Activated CD8-positive, alpha-beta memory T cell treated with anti-CD3 and anti-CD28 coated beads, Interleukin-2, amount 50 U/mL, for 1 hour (primary cell): ENCODE results near the gene TP73.
A peak's percentile ranks its signal among the peaks of the same experiment; 100 is the strongest.
"Not testable (repeated sequence)": the region's sequence is repeated elsewhere in the genome, so short reads cannot be mapped to it uniquely, and the experiment has no call there.

Source experiments
- DNase-seq: peaks from one replicate; pipeline ENCODE4 v3.0.0-alpha.2; 2020; ENCODE audit errors: extremely low read depth

Gene TP73

GRCh38 chr1:3618881-3619671, 33.2 kb upstream of the TP73 start:
- DNase-seq = peak; percentile 39

DNA sequence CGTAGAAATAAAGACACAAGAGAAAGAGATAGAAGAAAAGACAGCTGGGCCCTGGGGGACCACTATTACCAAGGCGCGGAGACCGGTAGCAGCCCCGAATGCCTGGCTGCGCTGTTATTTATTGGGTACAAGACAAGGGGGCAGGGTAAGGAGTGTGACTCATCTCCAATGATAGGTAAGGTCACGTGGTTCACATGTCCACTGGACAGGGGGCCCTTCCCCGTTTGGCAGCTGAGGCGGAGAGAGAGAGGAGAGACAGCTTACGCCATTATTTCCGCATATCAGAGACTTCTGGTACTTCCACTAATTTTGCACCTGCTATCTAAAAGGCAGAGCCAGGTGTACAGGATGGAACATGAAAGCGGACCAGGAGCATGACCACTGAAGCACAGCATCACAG, 31.6 kb upstream of the TP73 start:
- DNase-seq = no peak

DNA sequence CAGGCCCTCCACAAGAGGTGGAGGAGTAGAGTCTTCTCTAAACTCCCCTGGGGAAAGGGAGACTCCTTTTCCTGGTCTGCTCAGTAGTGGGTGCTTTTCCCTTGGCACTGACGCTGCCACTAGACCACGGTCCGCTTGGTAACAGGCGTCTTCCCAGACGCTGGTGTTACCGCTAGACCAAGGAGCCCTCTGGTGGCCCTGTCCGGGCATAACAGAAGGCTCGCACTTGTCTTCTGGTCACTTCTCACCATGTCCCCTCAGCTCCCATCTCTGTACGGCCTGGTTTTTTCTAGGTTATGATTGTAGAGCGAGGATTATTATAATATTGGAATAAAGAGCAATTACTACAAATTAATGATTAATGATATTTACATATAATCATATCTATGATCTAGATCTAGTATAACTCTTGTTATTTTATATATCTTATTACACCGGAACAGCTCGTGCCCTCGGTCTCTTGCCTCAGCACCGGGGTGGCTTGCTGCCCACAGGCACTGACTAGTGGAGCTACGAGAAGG, 31.1 kb upstream of the TP73 start:
- DNase-seq = not testable (repeated sequence)

DNA sequence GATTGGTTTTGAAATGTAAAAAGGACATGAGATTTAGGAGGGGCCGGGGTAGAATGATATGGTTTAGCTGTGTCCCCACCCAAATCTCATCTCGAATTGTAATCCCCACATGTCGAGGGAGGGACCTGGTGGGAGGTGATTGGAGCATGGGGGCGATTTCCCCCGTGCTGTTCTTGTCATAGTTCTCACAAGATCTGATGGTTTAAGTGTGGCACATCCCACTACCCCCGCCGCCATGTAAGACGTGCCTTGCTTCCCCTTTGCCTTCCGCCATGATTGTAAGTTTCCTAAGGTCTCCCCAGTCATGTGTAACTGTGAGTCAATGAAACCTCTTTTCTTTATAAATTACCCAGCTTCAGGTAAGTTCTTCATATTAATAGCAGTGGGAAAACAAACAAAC, 30.2 kb upstream of the TP73 start:
- DNase-seq = not testable (repeated sequence)

- DNase-seq = no peak
These were observed 28.7 kb upstream of the TP73 start for GRCh38 chr1:3623441-3624199.

GRCh38 chr1:3624200-3625136, 27.8 kb upstream of the TP73 start, which contains the start of gene TPRG1L:
Gene TPRG1L, plus strand, starts transcription at chr1:3625015. Its CDS starts 58 bp downstream, at chr1:3625073.
- DNase-seq = peak; percentile 93

- DNase-seq = no peak
These were observed 27.0 kb upstream of the TP73 start for GRCh38 chr1:3625151-3625907.

DNA sequence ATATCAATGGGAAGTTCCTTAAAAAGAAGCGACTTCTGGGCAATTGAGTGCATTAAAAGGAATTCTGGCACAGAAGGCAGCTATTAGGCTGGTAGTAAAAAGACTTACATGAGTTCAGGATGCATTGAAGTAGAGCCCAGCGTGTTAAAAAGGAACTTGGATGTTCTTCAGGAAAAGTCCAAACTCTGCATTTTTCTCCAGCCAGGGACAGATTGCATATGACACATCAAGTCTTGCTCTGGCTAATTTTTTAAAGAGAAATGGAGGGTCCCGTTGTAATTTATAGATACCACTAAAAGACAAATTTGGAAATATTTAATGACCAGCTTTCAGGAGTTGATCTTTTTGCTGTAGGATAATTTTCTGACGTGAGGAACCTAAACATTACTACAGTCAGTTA, 26.3 kb upstream of the TP73 start:
- no peak for DNase-seq

- DNase-seq = no peak
These were observed 24.6 kb upstream of the TP73 start for GRCh38 chr1:3627515-3628253.

DNA sequence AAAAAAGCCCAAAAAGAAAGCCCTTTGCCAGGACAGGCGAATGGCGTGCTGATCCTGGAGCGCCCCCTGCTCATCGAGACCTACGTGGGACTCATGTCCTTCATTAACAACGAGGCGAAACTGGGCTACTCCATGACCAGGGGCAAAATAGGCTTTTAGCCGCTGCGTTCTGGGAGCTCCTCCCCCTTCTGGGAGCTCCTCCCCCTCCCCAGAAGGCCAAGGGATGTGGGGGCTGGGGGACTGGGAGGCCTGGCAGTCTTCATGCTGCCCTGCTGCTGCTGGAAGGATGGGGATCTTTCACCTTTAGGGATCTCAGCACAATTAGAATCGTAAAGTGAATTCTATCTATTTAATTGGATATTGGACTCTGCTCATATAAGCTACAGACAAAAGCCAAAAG, 23.9 kb upstream of the TP73 start:
- no peak for DNase-seq

GRCh38 chr1:3629561-3630160, 22.7 kb upstream of the TP73 start:
- DNase-seq = no peak

DNA sequence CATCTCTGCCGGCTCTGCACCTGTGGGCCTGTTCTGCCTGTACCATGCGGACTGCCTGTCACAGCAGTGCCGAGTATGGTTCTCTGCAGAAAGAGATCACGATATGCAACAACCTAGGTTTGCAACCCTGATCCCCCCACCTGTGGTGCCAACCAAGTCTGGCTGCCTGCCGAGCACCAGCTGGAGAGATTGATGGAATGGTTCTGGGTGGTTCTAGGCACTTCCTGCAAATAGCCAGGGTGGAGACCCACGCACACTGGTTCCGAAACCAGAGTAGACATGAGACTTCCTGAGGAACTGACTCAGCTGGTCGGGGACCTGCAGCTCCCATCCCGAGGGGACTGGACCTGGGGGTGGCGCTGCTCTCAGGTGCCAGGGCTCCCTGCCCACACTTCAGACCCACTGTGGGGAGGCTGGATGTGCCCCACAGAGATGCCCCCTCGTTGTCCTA, 22.1 kb upstream of the TP73 start:
- DNase-seq = no peak

GRCh38 chr1:3630914-3631313, 21.4 kb upstream of the TP73 start:
- DNase-seq = no peak

GRCh38 chr1:3631320-3632260, 20.7 kb upstream of the TP73 start:
- no peak for DNase-seq

DNA sequence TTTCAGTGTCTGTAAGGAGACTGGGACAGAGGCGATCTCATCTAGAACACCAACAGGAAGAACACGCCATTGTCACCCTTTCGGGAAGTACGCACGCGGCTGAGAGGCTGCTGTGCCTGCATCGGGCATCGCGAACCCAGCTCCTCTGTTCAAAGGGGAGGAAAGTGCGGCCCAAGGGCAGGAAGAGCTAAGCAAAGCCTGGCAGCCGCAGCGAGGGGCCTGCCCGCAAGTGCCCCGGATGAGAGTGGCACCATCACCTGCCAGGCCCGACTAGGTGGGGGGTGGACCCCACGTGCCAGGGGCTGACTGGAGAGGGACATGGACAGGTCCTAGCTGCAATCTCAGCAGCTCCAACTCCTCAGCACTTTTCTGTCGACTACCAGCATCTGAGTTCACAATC, 20.0 kb upstream of the TP73 start:
- DNase-seq = no peak

DNA sequence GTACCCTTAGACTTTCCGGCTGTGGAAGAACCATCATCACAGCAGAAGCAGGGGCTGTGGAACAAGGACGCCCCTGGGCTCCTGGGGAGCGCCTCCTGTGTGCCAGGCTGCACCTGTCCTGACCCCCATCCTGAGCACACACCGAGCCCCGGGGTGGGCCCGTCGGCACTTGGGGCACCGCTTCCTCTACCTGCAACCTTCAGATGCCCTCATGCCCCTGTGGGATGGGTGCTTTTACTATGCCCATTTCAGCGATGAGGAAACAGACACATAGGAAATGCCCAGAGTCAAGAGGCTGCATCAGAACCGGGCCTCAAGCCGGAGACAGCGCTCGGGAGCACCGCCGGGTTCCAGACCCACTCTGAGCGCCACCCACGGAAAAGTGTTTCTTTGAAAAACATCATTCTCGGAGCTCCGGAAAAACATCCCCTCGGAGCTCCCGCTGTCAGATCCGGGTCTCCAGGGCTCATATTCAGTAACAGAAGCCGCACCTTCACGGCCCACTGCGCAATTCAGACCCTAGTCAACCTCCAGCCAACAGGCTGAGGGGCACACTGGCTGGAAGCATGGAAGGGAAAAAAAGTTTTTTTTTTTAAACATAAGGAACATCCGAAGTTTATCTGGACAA, 19.5 kb upstream of the TP73 start:
- DNase-seq = no peak

- no peak for DNase-seq
These were observed 18.8 kb upstream of the TP73 start for GRCh38 chr1:3633344-3634058.
